Right lobe of liver (tissue), 6 donors: Measurements from ENCODE around the gene PIAS3. TPM values are rescaled to one million over a fixed set of nuclear protein-coding genes. Genes with fewer than 3 reads are reported as not detected.

Source experiments
- ATAC-seq, 4 donors: fragments of 200-7000 bp; cut with Tn5 transposase; one replicate each; pipeline ENCODE4 v1.9.1; 2020; ENCODE audit warnings: mild to moderate bottlenecking in 4 of 4, moderate library complexity in 4 of 4
- DNase-seq, 3 donors: peaks; one replicate each; pipeline ENCODE4 v3.0.0-alpha.2; 2020
- H3K27ac ChIP-seq, 3 donors: fragments of 200-600 bp; one replicate each; pipeline ENCODE4 v1.8.0; 2022
- H3K27me3 ChIP-seq, 2 donors: fragments of 200-600 bp; one replicate each; pipeline ENCODE4 v1.8.0; 2022
- H3K36me3 ChIP-seq, 4 donors: fragments of 200-600 bp; sonication (generic) in 1 of 4; one replicate each; pipeline versions ENCODE4 v1.5.1 to v1.8.0; 2017 to 2022; ENCODE audit warnings: control low read depth in 1 of 4
- H3K4me1 ChIP-seq, 4 donors: fragments of 200-600 bp; sonication (generic) in 1 of 4; one replicate each; pipeline versions ENCODE4 v1.5.1 to v1.8.0; 2017 to 2022; ENCODE audit warnings: control low read depth in 1 of 4
- H3K4me3 ChIP-seq, 3 donors: fragments of 200-600 bp; one replicate each; pipeline ENCODE4 v1.8.0; 2022
- H3K9me3 ChIP-seq, 4 donors: fragments of 200-600 bp; sonication (generic) in 1 of 4; one replicate each; pipeline versions ENCODE4 v1.5.1 to v1.8.0; 2017 to 2022; ENCODE audit warnings: control low read depth in 1 of 4
- POLR2A ChIP-seq: fragments of 450-650 bp; IDR thresholded peaks from one replicate; pipeline ENCODE4 v1.6.1; 2017; ENCODE audit warnings: antibody characterized with exemption, mild to moderate bottlenecking
- WGBS: methylation state at CpG from one replicate; pipeline ENCODE4 v1.1.6; 2018; ENCODE audit warnings: low coverage, low lambda C conversion rate; ENCODE audit not compliant: insufficient coverage; ENCODE audit errors: missing lambda C conversion rate; 5-methylcytosine and 5-hydroxymethylcytosine counted together
- intact Hi-C, 2 donors: fragments of 100-400 bp; cut with DNase I; formaldehyde crosslinking; loops; one replicate each; pipeline versions ENCODE4 v1.11.2 to v1.14.1; 2022
- total RNA-seq, 6 experiments: library from RNA; depleted of rRNA in 2 of 6; stranded (reverse); fragments of >200 nt in 2 of 6; fragmentation: NEBNext Ultra II Directional in 3 of 6; extraction: Animal tissue kit (Norgen Biotek cat#: 25700) in 3 of 6; gene quantifications; one replicate each; pipeline versions ENCODE4 v1.1.0 to v1.2.4, GENCODE V29; 2016 to 2023
- TF ChIP-seq, protein P1 (sequence below), 4 donors: fragments of 200-600 bp in 3 of 4; fragments of 450-650 bp in 1 of 4; IDR thresholded peaks; one replicate each; pipeline versions ENCODE4 v1.5.1 to v1.8.0; 2016 to 2022; ENCODE audit warnings: antibody characterized with exemption in 4 of 4, mild to moderate bottlenecking in 2 of 4
- donor health status: DM: no; HTN: yes; CAD: no.
- donor health status: DM: no; HTN: no; CAD: no.
- donor health status: DM: no; HTN: no; CAD: no.
- donor health status: DM: no; HTN: yes; CAD: no.
- donor health status: DM: no; HTN: yes; CAD: no.

PIAS3 gene
- total RNA-seq, 6 experiments from 2014 or later = 5.5 to 8.9 (median 6.7) TPM

DNA sequence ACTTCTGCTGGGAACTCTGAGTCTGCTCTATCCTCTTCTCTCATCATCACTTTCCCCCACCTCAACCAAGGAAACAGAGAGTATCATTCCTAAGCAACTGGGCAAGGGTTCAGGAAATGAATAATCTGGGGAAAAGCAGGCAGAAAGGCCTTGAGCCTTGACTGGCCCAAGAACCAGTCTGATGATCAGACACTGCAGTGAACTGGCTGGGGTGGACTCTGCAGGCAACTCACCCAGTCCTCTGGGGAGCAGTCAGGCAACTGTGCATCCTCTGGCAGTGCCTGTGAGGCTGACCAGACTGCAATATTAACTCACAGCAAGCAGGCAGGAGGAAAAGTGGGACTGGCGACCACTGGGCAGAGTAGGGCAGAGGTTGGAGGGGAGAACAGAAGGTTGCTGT, 25.8 kb upstream of the PIAS3 start:
- no peak for ATAC-seq
- Histone ChIP-seq H3K4me1 (peaks cover 0 to 9% (median 0%) of the 10 kb centered on the region in 4 donors), H3K27me3 (no peaks in the 10 kb centered on the region), H3K4me3 (no peak overlapping the region), H3K36me3 (no peaks in the 10 kb centered on the region), H3K9me3 (no peaks in the 10 kb centered on the region), H3K27ac (no peak overlapping the region)
- no peak for DNase-seq
- intact Hi-C loops = no loop called here
- TF ChIP-seq POLR2A = no peak
- WGBS = 83% methylated on average over 1 of the region's 1 CpG

DNA sequence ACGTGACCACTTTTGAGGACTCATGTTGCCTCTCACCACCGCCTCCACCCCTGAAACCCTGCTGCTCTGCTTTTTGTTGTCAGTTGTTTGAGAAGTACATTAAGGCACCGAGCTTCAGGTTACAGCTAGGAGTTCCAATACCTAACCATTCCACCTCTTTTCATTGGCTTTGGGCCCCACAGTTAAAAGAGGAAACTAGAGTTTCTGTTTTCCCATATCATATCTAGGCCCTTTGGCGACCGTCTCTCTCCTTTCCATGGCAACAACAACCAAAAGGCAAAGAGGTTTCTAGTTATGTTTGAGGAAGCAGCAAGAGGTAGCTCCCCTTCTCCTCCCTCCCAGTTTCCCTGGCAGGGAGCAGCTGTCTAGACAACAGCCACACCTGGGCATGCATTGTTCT, 20.9 kb upstream of the PIAS3 start:
- Histone ChIP-seq H3K27ac (no peak overlapping the region), H3K27me3 (no peaks in the 10 kb centered on the region), H3K4me1 (no peaks in the 10 kb centered on the region), H3K4me3 (no peak overlapping the region), H3K36me3 (no peaks in the 10 kb centered on the region), H3K9me3 (no peaks in the 10 kb centered on the region)
- DNase-seq (no peak), ATAC-seq (no peak)
- intact Hi-C loops = no loop called here
- TF ChIP-seq, protein P1, sequence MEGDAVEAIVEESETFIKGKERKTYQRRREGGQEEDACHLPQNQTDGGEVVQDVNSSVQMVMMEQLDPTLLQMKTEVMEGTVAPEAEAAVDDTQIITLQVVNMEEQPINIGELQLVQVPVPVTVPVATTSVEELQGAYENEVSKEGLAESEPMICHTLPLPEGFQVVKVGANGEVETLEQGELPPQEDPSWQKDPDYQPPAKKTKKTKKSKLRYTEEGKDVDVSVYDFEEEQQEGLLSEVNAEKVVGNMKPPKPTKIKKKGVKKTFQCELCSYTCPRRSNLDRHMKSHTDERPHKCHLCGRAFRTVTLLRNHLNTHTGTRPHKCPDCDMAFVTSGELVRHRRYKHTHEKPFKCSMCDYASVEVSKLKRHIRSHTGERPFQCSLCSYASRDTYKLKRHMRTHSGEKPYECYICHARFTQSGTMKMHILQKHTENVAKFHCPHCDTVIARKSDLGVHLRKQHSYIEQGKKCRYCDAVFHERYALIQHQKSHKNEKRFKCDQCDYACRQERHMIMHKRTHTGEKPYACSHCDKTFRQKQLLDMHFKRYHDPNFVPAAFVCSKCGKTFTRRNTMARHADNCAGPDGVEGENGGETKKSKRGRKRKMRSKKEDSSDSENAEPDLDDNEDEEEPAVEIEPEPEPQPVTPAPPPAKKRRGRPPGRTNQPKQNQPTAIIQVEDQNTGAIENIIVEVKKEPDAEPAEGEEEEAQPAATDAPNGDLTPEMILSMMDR (IDR thresholded peaks at IDR 0.05) = no peak
- no peak for TF ChIP-seq POLR2A
- 61% methylated on average over 5 of the region's 5 CpGs for WGBS

DNA sequence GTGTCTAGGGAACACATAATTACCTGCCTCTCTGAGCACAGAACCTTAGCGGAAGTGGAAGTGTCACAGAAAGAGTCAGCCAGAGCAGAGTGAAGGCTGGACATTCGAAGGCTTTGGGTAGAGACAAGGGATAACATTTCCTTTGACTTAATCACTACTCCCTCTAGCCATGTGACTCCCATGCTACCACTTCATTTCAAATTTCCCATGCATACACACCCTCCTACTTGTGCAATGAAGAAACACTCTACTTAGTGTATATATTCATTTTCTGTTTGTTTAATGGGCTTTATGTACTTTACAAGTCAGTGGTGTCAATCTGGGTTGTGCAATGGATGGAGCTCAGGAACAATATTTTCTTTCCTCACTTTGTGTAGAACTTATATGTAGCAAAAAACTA, 19.8 kb upstream of the PIAS3 start:
- DNase-seq = no peak
- ATAC-seq = no peak
- TF ChIP-seq POLR2A = no peak
- TF ChIP-seq, protein P1 (IDR thresholded peaks at IDR 0.05) = no peak
- intact Hi-C loops = no loop called here
- 84% methylated on average over 2 of the region's 2 CpGs for WGBS
- H3K4me3 ChIP-seq = no peak overlapping the region
- H3K9me3 ChIP-seq = no peaks in the 10 kb centered on the region
- H3K27me3 ChIP-seq = no peaks in the 10 kb centered on the region
- H3K36me3 ChIP-seq = no peaks in the 10 kb centered on the region
- H3K27ac ChIP-seq = no peak overlapping the region
- no peaks in the 10 kb centered on the region for H3K4me1 ChIP-seq

DNA sequence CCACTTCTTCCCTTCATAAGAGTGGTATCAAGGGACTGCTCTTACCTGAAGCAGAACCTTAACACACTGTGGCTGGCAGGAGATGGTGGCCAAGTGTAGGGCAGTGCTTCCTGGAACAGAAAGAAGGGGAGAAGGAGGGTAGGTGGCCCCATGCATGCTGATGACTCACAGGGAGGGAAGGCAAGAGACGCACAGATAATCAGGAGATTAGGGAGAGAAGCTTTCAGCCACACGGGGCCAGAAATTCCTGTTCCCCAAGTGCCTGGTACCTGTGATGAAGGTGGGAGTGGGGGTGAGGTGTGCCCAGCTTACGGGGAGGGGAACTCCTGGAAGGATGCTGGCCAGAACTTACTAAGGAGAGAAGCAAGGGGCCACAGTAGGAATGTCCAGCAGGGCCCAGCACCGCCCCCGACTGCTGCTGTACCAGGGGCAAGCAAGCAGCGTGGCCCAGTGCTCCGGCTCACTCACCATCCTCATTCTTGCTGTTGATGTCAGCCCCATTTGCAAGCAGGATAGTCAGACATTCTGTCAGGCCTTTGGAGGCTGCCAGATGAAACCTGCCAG, 19.1 kb upstream of the PIAS3 start:
- Histone ChIP-seq H3K9me3 (no peaks in the 10 kb centered on the region), H3K4me3 (no peak overlapping the region), H3K27me3 (no peaks in the 10 kb centered on the region), H3K4me1 (peaks cover 0 to under 1% (median 0%) of the 10 kb centered on the region in 4 donors), H3K36me3 (no peaks in the 10 kb centered on the region), H3K27ac (no peak overlapping the region)
- intact Hi-C loops = no loop called here
- TF ChIP-seq, protein P1 (IDR thresholded peaks at IDR 0.05) = no peak
- no peak for TF ChIP-seq POLR2A
- DNase-seq = no peak
- WGBS = 60% methylated on average over 1 of the region's 7 CpGs
- no peak for ATAC-seq

DNA sequence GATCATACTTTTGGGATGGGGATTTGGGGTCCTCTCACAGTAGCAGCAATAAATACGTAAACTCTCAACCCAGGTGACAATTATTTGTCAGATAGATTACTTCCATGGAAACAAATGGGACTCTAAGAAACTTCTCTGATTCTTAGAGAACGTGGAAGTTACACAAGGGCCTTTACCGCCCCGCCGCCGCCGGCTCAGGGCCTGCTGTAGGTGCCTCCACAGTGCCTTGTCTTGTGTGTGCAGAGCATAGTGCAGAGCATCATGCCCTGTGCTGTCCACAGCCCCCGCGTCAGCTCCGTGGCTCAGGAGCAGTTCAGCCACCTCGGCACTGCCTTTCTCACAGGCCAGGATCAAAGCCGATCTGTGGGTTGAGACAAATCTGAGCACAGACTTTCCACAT, 15.8 kb upstream of the PIAS3 start:
- no peaks in the 10 kb centered on the region for H3K36me3 ChIP-seq
- intact Hi-C loops = no loop called here
- no peak for ATAC-seq
- H3K27ac ChIP-seq = no peak overlapping the region
- no peak overlapping the region for H3K4me3 ChIP-seq
- no peaks in the 10 kb centered on the region for H3K9me3 ChIP-seq
- 100% methylated on average over 2 of the region's 12 CpGs for WGBS
- no peak for DNase-seq
- no peaks in the 10 kb centered on the region for H3K27me3 ChIP-seq
- TF ChIP-seq POLR2A = no peak
- TF ChIP-seq, protein P1 (IDR thresholded peaks at IDR 0.05) = no peak
- H3K4me1 ChIP-seq = peaks cover 0 to 16% (median 3%) of the 10 kb centered on the region in 4 donors
